IMR-90 (cell line): ENCODE measurements around the gene IZUMO4. TPM values are rescaled to one million over a fixed set of nuclear protein-coding genes. Genes with fewer than 3 reads are reported as not detected.

Experiments
- ATAC-seq: fragments of 200-7000 bp; cut with Tn5 transposase; 2 replicates; pipeline ENCODE4 v1.9.1; 2020; ENCODE audit warnings: low read depth, mild to moderate bottlenecking, moderate library complexity
- BruUV-seq: library from RNA; stranded (reverse); fragments of 400-500 nt; replicated peaks from 2 replicates; lab custom pipeline; 2021; lab: Mats Ljungman, UMichigan
- CTCF ChIA-PET: fragments of 300-600 bp; formaldehyde crosslinking; extraction: SDS; loops from one replicate; lab custom pipeline; 2021; ENCODE audit warnings: antibody characterized with exemption; lab: Yijun Ruan, JAX
- POLR2A ChIA-PET: fragments of 300-600 bp; sonication (Branson Sonifier 250); formaldehyde crosslinking; loops from one replicate; lab custom pipeline; 2022; ENCODE audit warnings: antibody characterized with exemption; ENCODE audit not compliant: unreplicated experiment; lab: Charles Lee
- DNase-seq: peaks from one replicate; pipeline ENCODE4 v3.0.0; 2013
- H2AFZ ChIP-seq: replicated peaks from 2 replicates; pipeline ENCODE3; 2013; ENCODE audit warnings: low read length, mild to moderate bottlenecking; ENCODE audit not compliant: poor library complexity
- H2AK5ac ChIP-seq: 2 replicates; pipeline ENCODE4 v1.6.1; 2013; ENCODE audit warnings: low read depth, low read length, inconsistent platforms
- H2AK9ac ChIP-seq: replicated peaks from 2 replicates; pipeline ENCODE3; 2013; ENCODE audit warnings: mild to moderate bottlenecking, low read depth, low read length, moderate library complexity; ENCODE audit not compliant: poor library complexity
- H2BK120ac ChIP-seq: 2 replicates; pipeline ENCODE4 v1.6.1; 2013; ENCODE audit warnings: low read depth, low read length, inconsistent platforms
- H2BK15ac ChIP-seq: 3 replicates; pipeline ENCODE4 v1.6.1; 2013; ENCODE audit warnings: low read depth, low read length, inconsistent platforms
- H2BK20ac ChIP-seq: 2 replicates; pipeline ENCODE4 v1.6.1; 2013; ENCODE audit warnings: low read depth, mild to moderate bottlenecking, inconsistent platforms, low read length, moderate library complexity
- H2BK5ac ChIP-seq: 2 replicates; pipeline ENCODE4 v1.6.1; 2013; ENCODE audit warnings: mild to moderate bottlenecking, low read depth, low read length, inconsistent platforms; ENCODE audit not compliant: poor library complexity, severe bottlenecking
- H3K14ac ChIP-seq: replicated peaks from 2 replicates; pipeline ENCODE4 v1.6.1; 2013; ENCODE audit warnings: low read depth, low read length, inconsistent platforms
- H3K18ac ChIP-seq: 2 replicates; pipeline ENCODE4 v1.6.1; 2013; ENCODE audit warnings: low read depth, low read length, control low read depth
- H3K23ac ChIP-seq: 2 replicates; pipeline ENCODE4 v1.6.1; 2013; ENCODE audit warnings: low read depth, low read length, inconsistent platforms
- H3K27ac ChIP-seq: 2 replicates; pipeline ENCODE4 v1.5.1; 2013; ENCODE audit warnings: mild to moderate bottlenecking, control low read depth, low read length; ENCODE audit not compliant: insufficient read depth
- H3K27me3 ChIP-seq: 2 replicates; pipeline ENCODE4 v1.6.1; 2013; ENCODE audit warnings: low read length; ENCODE audit not compliant: control insufficient read depth, insufficient read depth
- H3K36me3 ChIP-seq: 2 replicates; pipeline ENCODE4 v1.6.1; 2013; ENCODE audit warnings: low read length, mixed read lengths; ENCODE audit not compliant: control insufficient read depth, insufficient read depth
- H3K4ac ChIP-seq: 2 replicates; pipeline ENCODE4 v1.6.1; 2013; ENCODE audit warnings: low read depth, low read length, inconsistent platforms
- H3K4me1 ChIP-seq: 2 replicates; pipeline ENCODE4 v1.6.1; 2013; ENCODE audit warnings: low read length, mixed read lengths; ENCODE audit not compliant: control insufficient read depth, insufficient read depth
- H3K4me2 ChIP-seq: 2 replicates; pipeline ENCODE4 v1.6.1; 2013; ENCODE audit warnings: low read depth, mild to moderate bottlenecking, control low read depth, low read length, moderate library complexity
- H3K4me3 ChIP-seq: 2 replicates; pipeline ENCODE4 v1.5.1; 2013; ENCODE audit warnings: low read depth, mild to moderate bottlenecking, control low read depth, low read length, moderate library complexity; ENCODE audit not compliant: insufficient read depth
- H3K56ac ChIP-seq: 2 replicates; pipeline ENCODE4 v1.6.1; 2013; ENCODE audit warnings: low read length, inconsistent platforms; ENCODE audit not compliant: insufficient read depth; ENCODE audit errors: extremely low read depth
- H3K79me1 ChIP-seq, 2 experiments: 2 replicates each; pipeline ENCODE4 v1.6.1; 2013; ENCODE audit warnings: low read length in 2 of 2, inconsistent platforms in 1 of 2, low read depth in 1 of 2
- H3K9ac ChIP-seq: 2 replicates; pipeline ENCODE4 v1.6.1; 2013; ENCODE audit warnings: low read depth, low read length, control low read depth
- H3K9me1 ChIP-seq: 2 replicates; pipeline ENCODE4 v1.6.1; 2013; ENCODE audit warnings: low read length, inconsistent platforms; ENCODE audit not compliant: insufficient read depth
- H3K9me3 ChIP-seq: 2 replicates; pipeline ENCODE4 v1.6.1; 2013; ENCODE audit warnings: low read length; ENCODE audit not compliant: control insufficient read depth, insufficient read depth
- H4K20me1 ChIP-seq: 2 replicates; pipeline ENCODE4 v1.6.1; 2013; ENCODE audit warnings: low read length, inconsistent platforms; ENCODE audit not compliant: insufficient read depth
- H4K5ac ChIP-seq: 2 replicates; pipeline ENCODE4 v1.6.1; 2013; ENCODE audit warnings: mild to moderate bottlenecking, low read depth, low read length, control low read depth
- H4K8ac ChIP-seq, 2 experiments: 2 replicates each; pipeline ENCODE4 v1.6.1; 2013; ENCODE audit warnings: low read depth in 2 of 2, low read length in 2 of 2, control low read depth in 1 of 2, inconsistent platforms in 1 of 2
- H4K91ac ChIP-seq: 2 replicates; pipeline ENCODE4 v1.6.1; 2013; ENCODE audit warnings: low read depth, low read length, inconsistent platforms; ENCODE audit not compliant: insufficient read depth
- BHLHE40 ChIP-seq: fragments of 150-350 bp; IDR thresholded peaks from 2 replicates; pipeline ENCODE4 v1.6.1; 2016; ENCODE audit warnings: mild to moderate bottlenecking, low read depth, low read length
- CEBPB ChIP-seq: IDR thresholded peaks from 2 replicates; pipeline ENCODE4 v1.6.1; 2012; ENCODE audit warnings: low read depth, low read length, improper control_type of control experiment
- CHD1 ChIP-seq: IDR thresholded peaks from 2 replicates; pipeline ENCODE4 v1.6.1; 2012; ENCODE audit warnings: low read depth, low read length, improper control_type of control experiment
- FOS ChIP-seq: fragments of 150-350 bp; IDR thresholded peaks from 2 replicates; pipeline ENCODE4 v1.6.1; 2016; ENCODE audit warnings: low read depth, low read length
- MAFK ChIP-seq: IDR thresholded peaks from 2 replicates; pipeline ENCODE4 v1.6.1; 2012; ENCODE audit warnings: low read depth, low read length, improper control_type of control experiment
- MAZ ChIP-seq: IDR thresholded peaks from 2 replicates; pipeline ENCODE4 v1.6.1; 2012; ENCODE audit warnings: low read depth, mild to moderate bottlenecking, low read length, improper control_type of control experiment, moderate library complexity, borderline replicate concordance
- MXI1 ChIP-seq: IDR thresholded peaks from 2 replicates; pipeline ENCODE4 v1.6.1; 2012; ENCODE audit warnings: low read depth, mild to moderate bottlenecking, low read length, moderate library complexity, borderline replicate concordance
- NFE2L2 ChIP-seq: fragments of 150-350 bp; IDR thresholded peaks from 2 replicates; pipeline ENCODE4 v1.6.1; 2016; ENCODE audit warnings: low read depth, mild to moderate bottlenecking, low read length
- POLR2A ChIP-seq: IDR thresholded peaks from 2 replicates; pipeline ENCODE4 v1.6.1; 2012; ENCODE audit warnings: mild to moderate bottlenecking, low read depth, low read length
- RCOR1 ChIP-seq: IDR thresholded peaks from 2 replicates; pipeline ENCODE4 v1.6.1; 2012; ENCODE audit warnings: mild to moderate bottlenecking, low read length, improper control_type of control experiment; ENCODE audit not compliant: insufficient replicate concordance
- RFX5 ChIP-seq: IDR thresholded peaks from 2 replicates; pipeline ENCODE4 v1.8.0; 2012; ENCODE audit warnings: low read depth, mild to moderate bottlenecking, low read length, moderate library complexity
- SMC3 ChIP-seq: fragments of 150-350 bp; IDR thresholded peaks from 2 replicates; pipeline ENCODE4 v1.6.1; 2016; ENCODE audit warnings: low read depth, mild to moderate bottlenecking, antibody characterized with exemption, low read length, moderate library complexity
- WGBS, 2 experiments: methylation state at CpG; one replicate each; pipeline versions ENCODE4 v1.1.5 to v1.1.7; 2013; ENCODE audit warnings: missing lambda C conversion rate in 2 of 2; ENCODE audit not compliant: insufficient read length in 1 of 2; ENCODE audit errors: extremely low coverage in 2 of 2; 5-methylcytosine and 5-hydroxymethylcytosine counted together
- dilution Hi-C: fragments of 300-500 bp; cut with HindIII; formaldehyde crosslinking; loops from one replicate; pipeline ENCODE4 v1.14.3; 2018; ENCODE audit warnings: low sequenced_read_pairs; ENCODE audit not compliant: unreplicated experiment
- in situ Hi-C: fragments of 300-500 bp; cut with MboI; formaldehyde crosslinking; loops from 3 replicates; pipeline ENCODE4 v1.14.3; 2019; ENCODE audit warnings: low sequenced_read_pairs, inconsistent platforms, mixed read lengths
- intact Hi-C: fragments of 100-400 bp; cut with micrococcal nuclease; formaldehyde crosslinking; loops from 2 replicates; pipeline ENCODE4 v1.10.0; 2022
- polyA plus RNA-seq, 3 experiments: library from polyadenylated mRNA; depleted of rRNA; stranded (reverse); fragments of >200 nt; gene quantifications; 2 replicates each; pipeline ENCODE4 v1.2.3, GENCODE V29; 2012; ENCODE audit warnings: low replicate concordance in 1 of 3
- total RNA-seq: library from RNA; depleted of rRNA; stranded (reverse); fragments of >200 nt; gene quantifications from 2 replicates; pipeline ENCODE4 v1.2.3, GENCODE V29; 2012
- TF ChIP-seq, protein P1 (sequence below): fragments of 150-350 bp; IDR thresholded peaks from 2 replicates; pipeline ENCODE4 v1.6.1; 2017; ENCODE audit warnings: mild to moderate bottlenecking, antibody characterized with exemption, low read length, low read depth
- TF ChIP-seq, protein P2 (sequence below): conservative IDR thresholded peaks from 2 replicates; pipeline ENCODE4 v1.5.1; 2012; ENCODE audit warnings: mild to moderate bottlenecking, low read depth, low read length, improper control_type of control experiment

IZUMO4 gene
- total and polyA plus RNA-seq, 2 of the 4 experiments (the other 2 are of a cell fraction) = 0.72 to 2.8 TPM

DNA sequence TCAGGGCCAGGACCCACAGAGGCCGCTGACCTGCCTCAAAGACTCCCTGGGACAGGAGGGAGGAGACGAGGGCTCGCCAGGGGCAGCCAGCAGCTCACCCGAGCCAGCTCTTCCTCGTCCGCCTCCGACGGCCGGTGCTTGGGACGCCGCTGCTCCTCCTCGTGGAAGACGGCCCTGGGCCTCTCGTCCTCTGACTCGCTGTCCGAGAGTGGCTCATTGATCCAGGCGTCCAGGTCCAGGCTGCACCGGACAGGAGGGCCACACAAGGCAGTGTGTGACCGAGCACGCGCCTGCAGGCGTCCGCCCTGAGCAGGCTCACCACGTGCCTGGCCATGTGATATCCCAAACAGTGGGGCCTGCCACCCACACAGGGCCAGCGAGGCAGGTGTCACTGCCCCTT is 19.8 kb downstream of the IZUMO4 start:
- H4K20me1 ChIP-seq = peaks cover 20% of the 10 kb centered on the region
- ChIA-PET CTCF (no interaction called here), POLR2A (no interaction called here)
- no peak overlapping the region for H3K4ac ChIP-seq
- no peak overlapping the region for H4K91ac ChIP-seq
- no peak overlapping the region for H3K27ac ChIP-seq
- no peak overlapping the region for H4K5ac ChIP-seq
- peak overlapping the region; percentile 63 for H2AFZ ChIP-seq
- no peaks in the 10 kb centered on the region for H3K9me1 ChIP-seq
- no peak overlapping the region for H3K9ac ChIP-seq
- H4K8ac ChIP-seq = no peak overlapping the region
- no peak overlapping the region for H2AK5ac ChIP-seq
- ATAC-seq = no peak
- H3K56ac ChIP-seq = no peak overlapping the region
- no peak overlapping the region for H2BK5ac ChIP-seq
- peaks cover 91% of the 10 kb centered on the region for H3K36me3 ChIP-seq
- no peaks in the 10 kb centered on the region for H3K27me3 ChIP-seq
- no peak overlapping the region for H3K23ac ChIP-seq
- H2AK9ac ChIP-seq = peak overlapping the region; percentile 16
- dilution Hi-C loops = no loop called here
- H2BK15ac ChIP-seq = no peak overlapping the region
- peaks cover 7 to 28% of the 10 kb centered on the region in 2 experiments for H3K79me1 ChIP-seq
- no peaks in the 10 kb centered on the region for H3K4me1 ChIP-seq
- H3K18ac ChIP-seq = no peak overlapping the region
- no peaks in the 10 kb centered on the region for H3K9me3 ChIP-seq
- no peak overlapping the region for H2BK120ac ChIP-seq
- WGBS, 2 experiments = 95% methylated on average over 19 of the region's 25 CpGs; no CpG with 5 or more reads in 1 of the 2 experiments
- in situ Hi-C loops = no loop called here
- DNase-seq = no peak
- intact Hi-C loops = no loop called here
- H3K4me3 ChIP-seq = no peak overlapping the region
- no peak overlapping the region for H3K4me2 ChIP-seq
- no peak overlapping the region for H3K14ac ChIP-seq
- BruUV-seq = no TSS peak
- H2BK20ac ChIP-seq = no peak overlapping the region
- TF ChIP-seq CHD1 (no peak), BHLHE40 (no peak), NFE2L2 (no peak), SMC3 (no peak), FOS (no peak), MXI1 (no peak), MAZ (no peak), POLR2A (no peak), RCOR1 (no peak), MAFK (no peak), CEBPB (no peak), RFX5 (no peak)
- TF ChIP-seq, protein P1, sequence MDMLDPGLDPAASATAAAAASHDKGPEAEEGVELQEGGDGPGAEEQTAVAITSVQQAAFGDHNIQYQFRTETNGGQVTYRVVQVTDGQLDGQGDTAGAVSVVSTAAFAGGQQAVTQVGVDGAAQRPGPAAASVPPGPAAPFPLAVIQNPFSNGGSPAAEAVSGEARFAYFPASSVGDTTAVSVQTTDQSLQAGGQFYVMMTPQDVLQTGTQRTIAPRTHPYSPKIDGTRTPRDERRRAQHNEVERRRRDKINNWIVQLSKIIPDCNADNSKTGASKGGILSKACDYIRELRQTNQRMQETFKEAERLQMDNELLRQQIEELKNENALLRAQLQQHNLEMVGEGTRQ = no peak
- TF ChIP-seq, protein P2, sequence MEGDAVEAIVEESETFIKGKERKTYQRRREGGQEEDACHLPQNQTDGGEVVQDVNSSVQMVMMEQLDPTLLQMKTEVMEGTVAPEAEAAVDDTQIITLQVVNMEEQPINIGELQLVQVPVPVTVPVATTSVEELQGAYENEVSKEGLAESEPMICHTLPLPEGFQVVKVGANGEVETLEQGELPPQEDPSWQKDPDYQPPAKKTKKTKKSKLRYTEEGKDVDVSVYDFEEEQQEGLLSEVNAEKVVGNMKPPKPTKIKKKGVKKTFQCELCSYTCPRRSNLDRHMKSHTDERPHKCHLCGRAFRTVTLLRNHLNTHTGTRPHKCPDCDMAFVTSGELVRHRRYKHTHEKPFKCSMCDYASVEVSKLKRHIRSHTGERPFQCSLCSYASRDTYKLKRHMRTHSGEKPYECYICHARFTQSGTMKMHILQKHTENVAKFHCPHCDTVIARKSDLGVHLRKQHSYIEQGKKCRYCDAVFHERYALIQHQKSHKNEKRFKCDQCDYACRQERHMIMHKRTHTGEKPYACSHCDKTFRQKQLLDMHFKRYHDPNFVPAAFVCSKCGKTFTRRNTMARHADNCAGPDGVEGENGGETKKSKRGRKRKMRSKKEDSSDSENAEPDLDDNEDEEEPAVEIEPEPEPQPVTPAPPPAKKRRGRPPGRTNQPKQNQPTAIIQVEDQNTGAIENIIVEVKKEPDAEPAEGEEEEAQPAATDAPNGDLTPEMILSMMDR = no peak
